MCF 10A (cell line): Measurements from ENCODE around the gene ADCY5. TPM values are rescaled to one million over a fixed set of nuclear protein-coding genes. Genes with fewer than 3 reads are reported as not detected.

Experiments used
- BruUV-seq: library from RNA; stranded (reverse); fragments of 400-500 nt; replicated peaks from 2 replicates; lab custom pipeline; 2021; lab: Mats Ljungman, UMichigan
- CTCF ChIA-PET: fragments of 300-600 bp; sonication (Branson Sonifier 250); formaldehyde crosslinking; extraction: SDS; loops from one replicate; lab custom pipeline; 2021; ENCODE audit warnings: antibody characterized with exemption, inconsistent platforms; lab: Yijun Ruan, JAX
- POLR2A ChIA-PET: fragments of 300-600, 350-650 bp; sonication (Branson Sonifier 250); formaldehyde crosslinking; extraction: SDS; loops from one replicate; lab custom pipeline; 2020; ENCODE audit warnings: antibody characterized with exemption, inconsistent platforms; lab: Yijun Ruan, JAX
- DNase-seq: peaks from one replicate; pipeline ENCODE4 v3.0.0-alpha.2; 2018; ENCODE audit not compliant: unreplicated experiment
- H3K27ac Mint-ChIP-seq: one replicate; pipeline ENCODE4 v1.8.0; 2022; ENCODE audit warnings: mild to moderate bottlenecking, low read depth, mixed read lengths; ENCODE audit not compliant: unreplicated experiment
- H3K27me3 Mint-ChIP-seq: one replicate; pipeline ENCODE4 v1.8.0; 2022; ENCODE audit warnings: mixed read lengths; ENCODE audit not compliant: insufficient read depth, unreplicated experiment
- H3K36me3 Mint-ChIP-seq: one replicate; pipeline ENCODE4 v1.8.0; 2022; ENCODE audit warnings: mild to moderate bottlenecking, moderate library complexity, mixed read lengths; ENCODE audit not compliant: insufficient read depth, unreplicated experiment
- H3K4me1 Mint-ChIP-seq: one replicate; pipeline ENCODE4 v1.8.0; 2022; ENCODE audit warnings: mixed read lengths; ENCODE audit not compliant: insufficient read depth, unreplicated experiment
- H3K4me3 Mint-ChIP-seq: one replicate; pipeline ENCODE4 v1.8.0; 2022; ENCODE audit warnings: mild to moderate bottlenecking, moderate library complexity, mixed read lengths; ENCODE audit not compliant: unreplicated experiment
- H3K9me3 Mint-ChIP-seq: one replicate; pipeline ENCODE4 v1.8.0; 2022; ENCODE audit warnings: mixed read lengths; ENCODE audit not compliant: unreplicated experiment
- CTCF ChIP-seq: fragments of 200-600 bp; IDR thresholded peaks from one replicate; pipeline ENCODE4 v1.8.0; 2022; ENCODE audit warnings: antibody characterized with exemption, mild to moderate bottlenecking; ENCODE audit not compliant: unreplicated experiment
- intact Hi-C: fragments of 100-400 bp; cut with micrococcal nuclease; formaldehyde crosslinking; loops from 2 replicates; pipeline ENCODE4 v1.14.1; 2022
- total RNA-seq: library from RNA; stranded (reverse); gene quantifications from 2 replicates; pipeline ENCODE4 v1.2.3, GENCODE V29; 2022

Gene ADCY5
- total RNA-seq, 1 experiment from 2014 or later: not detected

- BruUV-seq: no TSS peak
- no peak overlapping the region for H3K27ac Mint-ChIP-seq
- H3K4me1 Mint-ChIP-seq: no peaks in the 10 kb centered on the region
- H3K4me3 Mint-ChIP-seq: no peak overlapping the region
- peaks cover 57% of the 10 kb centered on the region for H3K27me3 Mint-ChIP-seq
- ChIA-PET POLR2A (no interaction called here), CTCF (interaction anchor here (1.3 kb wide), 1 partner anchor 117 kb away, joined by 6 read pairs; no protein-coding TSS in a partner anchor)
- H3K36me3 Mint-ChIP-seq: no peaks in the 10 kb centered on the region
- intact Hi-C loops: no loop called here
- no peak for TF ChIP-seq CTCF
- no peaks in the 10 kb centered on the region for H3K9me3 Mint-ChIP-seq
- no peak for DNase-seq
These were observed 2.7 kb downstream of the ADCY5 start for GRCh38 chr3:123446210-123446609.

- Mint-ChIP-seq H3K4me1 (no peaks in the 10 kb centered on the region), H3K4me3 (no peak overlapping the region), H3K27me3 (peaks cover 57% of the 10 kb centered on the region), H3K9me3 (no peaks in the 10 kb centered on the region), H3K27ac (no peak overlapping the region), H3K36me3 (no peaks in the 10 kb centered on the region)
- intact Hi-C loops: no loop called here
- POLR2A ChIA-PET: interaction anchor here (0.8 kb wide), 1 partner anchor 21 kb away, joined by 3 read pairs; no protein-coding TSS in a partner anchor
- CTCF ChIA-PET: interaction anchor here (1.3 kb wide), 1 partner anchor 116 kb away, joined by 6 read pairs; no protein-coding TSS in a partner anchor
- no peak for DNase-seq
- BruUV-seq: no TSS peak
- TF ChIP-seq CTCF: no peak
These were observed 3.2 kb downstream of the ADCY5 start for GRCh38 chr3:123445702-123446101.

GRCh38 chr3:123444744-123445143, 4.1 kb downstream of the ADCY5 start:
- Mint-ChIP-seq H3K4me3 (no peak overlapping the region), H3K27me3 (peaks cover 56% of the 10 kb centered on the region), H3K4me1 (no peaks in the 10 kb centered on the region), H3K36me3 (no peaks in the 10 kb centered on the region), H3K27ac (no peak overlapping the region), H3K9me3 (no peaks in the 10 kb centered on the region)
- ChIA-PET POLR2A (no interaction called here), CTCF (no interaction called here)
- TF ChIP-seq CTCF: no peak
- no peak for DNase-seq
- intact Hi-C loops: no loop called here
- BruUV-seq: no TSS peak

- DNase-seq: no peak
- peaks cover 57% of the 10 kb centered on the region for H3K27me3 Mint-ChIP-seq
- POLR2A ChIA-PET: no interaction called here
- H3K4me1 Mint-ChIP-seq: no peaks in the 10 kb centered on the region
- H3K9me3 Mint-ChIP-seq: no peaks in the 10 kb centered on the region
- intact Hi-C loops: no loop called here
- CTCF ChIA-PET: no interaction called here
- no peak overlapping the region for H3K27ac Mint-ChIP-seq
- no TSS peak for BruUV-seq
- H3K36me3 Mint-ChIP-seq: no peaks in the 10 kb centered on the region
- no peak overlapping the region for H3K4me3 Mint-ChIP-seq
- TF ChIP-seq CTCF: no peak
These were observed 4.9 kb downstream of the ADCY5 start for GRCh38 chr3:123444023-123444422.
